D721Med (cell line): ENCODE data around the gene ZNF587.
"Not testable (repeated sequence)": the region's sequence is repeated elsewhere in the genome, so short reads cannot be mapped to it uniquely, and the experiment has no call there.

ENCODE experiments used
- DNase-seq: peaks from one replicate; pipeline ENCODE4 v3.0.0; 2011; ENCODE audit warnings: low spot score; ENCODE audit not compliant: insufficient read length
- FAIRE-seq: peaks from 2 replicates; lab custom pipeline; 2011; peaks lifted over from hg19 to GRCh38; lab: Jason Lieb, UNC
- TF ChIP-seq, protein P1 (sequence below): IDR thresholded peaks from 2 replicates; pipeline ENCODE4 v1.5.1; 2012; ENCODE audit warnings: mild to moderate bottlenecking, control low read depth; ENCODE audit not compliant: insufficient read depth; ENCODE audit errors: missing control alignments

ZNF587 gene

GRCh38 chr19:57867868-57868492 lies 18.3 kb downstream of the ZNF587 start:
- FAIRE-seq = no peak

DNA sequence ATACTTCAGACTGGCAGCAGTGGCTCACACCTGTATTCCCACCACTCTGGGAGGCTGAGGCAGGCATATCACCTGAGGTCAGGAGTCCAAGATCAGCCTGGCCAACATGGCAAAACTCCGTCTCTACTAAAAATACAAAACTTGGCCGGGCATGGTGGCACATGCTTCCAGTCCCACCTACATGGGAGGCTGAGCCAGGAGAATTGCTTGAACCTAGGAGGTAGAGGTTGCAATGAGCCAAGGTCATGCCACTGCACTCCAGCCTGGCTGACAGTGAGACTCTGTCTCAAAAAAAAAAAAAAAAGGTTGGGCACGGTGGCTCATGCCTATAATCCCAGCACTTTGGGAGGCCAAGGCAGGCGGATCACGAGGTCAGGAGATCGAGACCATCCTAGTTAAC lies 20.0 kb downstream of the ZNF587 start:
- not testable (repeated sequence) for DNase-seq, FAIRE-seq

More at GRCh38 chr19:57867868-57868492, 18.3 kb downstream of the ZNF587 start:
- no peak for DNase-seq
- TF ChIP-seq, protein P1, sequence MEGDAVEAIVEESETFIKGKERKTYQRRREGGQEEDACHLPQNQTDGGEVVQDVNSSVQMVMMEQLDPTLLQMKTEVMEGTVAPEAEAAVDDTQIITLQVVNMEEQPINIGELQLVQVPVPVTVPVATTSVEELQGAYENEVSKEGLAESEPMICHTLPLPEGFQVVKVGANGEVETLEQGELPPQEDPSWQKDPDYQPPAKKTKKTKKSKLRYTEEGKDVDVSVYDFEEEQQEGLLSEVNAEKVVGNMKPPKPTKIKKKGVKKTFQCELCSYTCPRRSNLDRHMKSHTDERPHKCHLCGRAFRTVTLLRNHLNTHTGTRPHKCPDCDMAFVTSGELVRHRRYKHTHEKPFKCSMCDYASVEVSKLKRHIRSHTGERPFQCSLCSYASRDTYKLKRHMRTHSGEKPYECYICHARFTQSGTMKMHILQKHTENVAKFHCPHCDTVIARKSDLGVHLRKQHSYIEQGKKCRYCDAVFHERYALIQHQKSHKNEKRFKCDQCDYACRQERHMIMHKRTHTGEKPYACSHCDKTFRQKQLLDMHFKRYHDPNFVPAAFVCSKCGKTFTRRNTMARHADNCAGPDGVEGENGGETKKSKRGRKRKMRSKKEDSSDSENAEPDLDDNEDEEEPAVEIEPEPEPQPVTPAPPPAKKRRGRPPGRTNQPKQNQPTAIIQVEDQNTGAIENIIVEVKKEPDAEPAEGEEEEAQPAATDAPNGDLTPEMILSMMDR = no peak

DNA sequence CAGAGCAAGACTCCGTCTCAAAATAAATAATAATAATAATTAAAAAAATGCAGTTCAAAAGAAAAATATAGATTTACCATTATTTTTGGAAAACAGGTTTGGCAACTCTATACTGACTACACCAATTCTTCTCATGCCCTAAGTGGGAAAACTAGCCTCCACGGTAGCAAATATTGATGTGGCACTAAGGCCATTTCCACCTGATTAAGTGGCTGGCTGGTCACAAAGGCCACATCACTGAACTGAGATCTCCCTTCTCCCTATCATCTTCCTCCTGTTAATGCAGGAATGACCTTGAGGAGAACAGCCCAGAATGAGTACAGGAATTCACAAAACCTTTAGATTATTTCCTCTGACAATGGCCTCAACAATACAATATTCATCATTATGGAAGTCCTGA lies 20.6 kb downstream of the ZNF587 start:
- TF ChIP-seq, protein P1 = no peak
- FAIRE-seq (no peak), DNase-seq (no peak)

DNA sequence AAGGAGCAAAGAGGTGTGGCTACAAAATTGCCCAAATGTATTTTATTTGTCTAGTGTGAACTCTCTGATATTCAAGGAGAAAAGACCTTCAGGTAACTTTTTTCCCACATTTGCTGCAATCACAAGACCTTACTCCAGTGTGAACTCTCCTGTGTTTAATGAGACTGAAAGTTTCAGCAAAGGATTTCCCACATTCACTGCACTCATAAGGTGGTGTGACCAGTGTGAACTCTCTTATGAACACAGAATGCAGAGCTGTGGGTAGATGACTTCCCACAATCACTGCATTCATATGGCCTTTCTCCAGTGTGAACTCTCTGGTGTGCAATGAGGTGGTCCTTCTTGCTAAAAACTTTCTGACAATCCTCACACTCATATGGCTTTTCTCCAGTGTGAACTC lies 22.8 kb downstream of the ZNF587 start:
- TF ChIP-seq, protein P1 = no peak
- DNase-seq (no peak), FAIRE-seq (no peak)

DNA sequence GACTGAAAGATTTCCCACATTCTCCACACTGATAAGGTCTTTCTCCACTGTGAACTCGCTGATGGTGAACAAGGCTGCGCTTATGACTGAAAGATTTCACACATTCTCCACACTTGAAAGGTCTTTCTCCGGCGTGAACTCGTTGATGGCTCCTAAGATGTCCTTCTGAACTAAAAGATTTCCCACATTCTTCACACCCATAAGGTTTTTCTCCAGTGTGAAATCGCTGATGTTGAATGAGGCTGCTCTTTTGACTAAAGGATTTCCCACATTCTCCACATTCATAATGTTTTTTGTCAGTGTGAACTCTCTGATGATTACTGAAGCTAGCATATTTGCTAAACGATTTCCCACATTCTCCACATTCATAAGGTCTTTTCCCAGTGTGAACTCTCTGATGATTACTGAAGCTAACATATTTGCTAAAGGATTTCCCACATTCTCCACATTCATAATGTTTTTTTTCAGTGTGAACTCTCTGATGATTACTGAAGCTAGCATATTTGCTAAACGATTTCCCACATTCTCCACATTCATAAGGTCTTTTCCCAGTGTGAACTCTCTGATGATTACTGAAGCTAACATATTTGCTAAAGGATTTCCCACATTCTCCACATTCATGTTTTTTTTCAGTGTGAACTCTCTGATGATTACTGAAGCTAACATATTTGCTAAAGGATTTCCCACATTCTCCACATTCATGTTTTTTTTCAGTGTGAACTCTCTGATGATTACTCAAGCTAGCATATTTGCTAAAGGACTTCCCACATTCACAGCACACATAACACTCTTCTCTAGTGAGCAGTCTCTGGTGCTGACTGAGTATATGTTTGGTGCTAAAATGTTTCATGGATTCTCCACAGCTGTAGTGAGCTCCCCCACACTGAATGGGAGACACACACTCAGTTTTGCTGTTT lies 24.5 kb downstream of the ZNF587 start:
- DNase-seq, FAIRE-seq: not testable (repeated sequence)

GRCh38 chr19:57886046-57886445 lies 36.4 kb downstream of the ZNF587 start:
- TF ChIP-seq, protein P1 = no peak
- no peak for DNase-seq
- no peak for FAIRE-seq

- FAIRE-seq (no peak), DNase-seq (no peak)
- TF ChIP-seq, protein P1 = peak; percentile 12
Measured at GRCh38 chr19:57887195-57887941, 37.7 kb downstream of the ZNF587 start.
